NT2/D1 (cell line): ENCODE results near the gene ST8SIA3.

ENCODE experiments used
- DNase-seq: peaks from one replicate; pipeline ENCODE4 v3.0.0-alpha.2; 2011; ENCODE audit warnings: low read depth, low spot score
- H3K27me3 ChIP-seq: 2 replicates; pipeline ENCODE4 v1.6.0; 2011; ENCODE audit warnings: mild to moderate bottlenecking; ENCODE audit not compliant: insufficient read length, insufficient read depth
- H3K36me3 ChIP-seq: 2 replicates; pipeline ENCODE4 v1.6.1; 2011; ENCODE audit warnings: mild to moderate bottlenecking, low read length, mixed read lengths; ENCODE audit not compliant: insufficient read depth, insufficient read length
- H3K4me1 ChIP-seq: 2 replicates; pipeline ENCODE4 v1.5.1; 2011; ENCODE audit not compliant: insufficient read depth, insufficient read length
- H3K4me3 ChIP-seq: 2 replicates; pipeline ENCODE4 v1.5.1; 2011; ENCODE audit warnings: low read depth; ENCODE audit not compliant: insufficient read length
- H3K9ac ChIP-seq: 2 replicates; pipeline ENCODE4 v1.6.0; 2011; ENCODE audit warnings: low read depth; ENCODE audit not compliant: insufficient read length
- H3K9me3 ChIP-seq: 2 replicates; pipeline ENCODE4 v1.5.1; 2011; ENCODE audit warnings: mild to moderate bottlenecking, low read length; ENCODE audit not compliant: insufficient read depth
- SUZ12 ChIP-seq: IDR thresholded peaks from 2 replicates; pipeline ENCODE4 v1.6.1; 2011; ENCODE audit not compliant: insufficient read length, insufficient read depth; ENCODE audit errors: extremely low read depth
- YY1 ChIP-seq: IDR thresholded peaks from 2 replicates; pipeline ENCODE4 v1.6.1; 2011; ENCODE audit not compliant: insufficient read length, insufficient read depth
- ZNF274 ChIP-seq: IDR thresholded peaks from 2 replicates; pipeline ENCODE4 v1.6.1; 2011; ENCODE audit warnings: mild to moderate bottlenecking, low read depth, low read length

Gene ST8SIA3

GRCh38 chr18:57352271-57352701 lies at the start of gene ST8SIA3:
TSS of gene ST8SIA3 (plus strand) at chr18:57352557. CDS start at chr18:57352847, 290 bp downstream.
- Histone ChIP-seq H3K27me3 (peaks cover 35% of the 10 kb centered on the region), H3K4me3 (peak within 1 kb of the TSS; percentile 49), H3K36me3 (no peaks in the 10 kb centered on the region), H3K9me3 (no peaks in the 10 kb centered on the region), H3K9ac (no peak within 1 kb of the TSS), H3K4me1 (no peaks in the 10 kb centered on the region)
- no peak for TF ChIP-seq ZNF274
- TF ChIP-seq SUZ12: no peak
- TF ChIP-seq YY1: no peak
- no peak for DNase-seq

DNA sequence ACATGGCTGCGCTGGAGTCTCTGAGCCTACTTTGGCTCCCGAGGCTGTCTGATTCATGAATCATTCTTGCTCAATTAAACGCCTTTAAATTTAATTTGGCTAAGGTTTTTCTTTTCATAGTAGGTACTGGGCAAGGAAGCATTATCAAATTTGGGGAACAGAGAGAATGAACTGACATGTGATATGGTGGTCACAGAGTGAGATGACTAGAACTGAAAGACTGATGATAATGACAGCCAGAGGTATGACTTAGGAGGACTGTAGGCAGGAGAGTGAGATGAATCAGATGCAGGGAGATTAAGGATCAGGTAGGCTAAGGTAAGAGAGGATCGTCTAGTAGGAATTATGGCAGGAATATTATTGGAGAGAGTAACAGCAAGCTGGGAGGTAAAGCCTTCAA lies 40.9 kb upstream of the ST8SIA3 start:
- no peak overlapping the region for H3K9ac ChIP-seq
- DNase-seq: no peak
- H3K4me3 ChIP-seq: no peak overlapping the region
- no peaks in the 10 kb centered on the region for H3K36me3 ChIP-seq
- H3K9me3 ChIP-seq: no peaks in the 10 kb centered on the region
- TF ChIP-seq SUZ12: no peak
- TF ChIP-seq YY1: no peak
- TF ChIP-seq ZNF274: no peak
- no peaks in the 10 kb centered on the region for H3K4me1 ChIP-seq
- no peaks in the 10 kb centered on the region for H3K27me3 ChIP-seq

- TF ChIP-seq YY1 (no peak), SUZ12 (no peak), ZNF274 (no peak)
- H3K4me3 ChIP-seq: no peak overlapping the region
- H3K36me3 ChIP-seq: no peaks in the 10 kb centered on the region
- H3K27me3 ChIP-seq: no peaks in the 10 kb centered on the region
- H3K9me3 ChIP-seq: no peaks in the 10 kb centered on the region
- no peaks in the 10 kb centered on the region for H3K4me1 ChIP-seq
- no peak for DNase-seq
- no peak overlapping the region for H3K9ac ChIP-seq
These were observed 39.8 kb upstream of the ST8SIA3 start for GRCh38 chr18:57312346-57313144.

DNA sequence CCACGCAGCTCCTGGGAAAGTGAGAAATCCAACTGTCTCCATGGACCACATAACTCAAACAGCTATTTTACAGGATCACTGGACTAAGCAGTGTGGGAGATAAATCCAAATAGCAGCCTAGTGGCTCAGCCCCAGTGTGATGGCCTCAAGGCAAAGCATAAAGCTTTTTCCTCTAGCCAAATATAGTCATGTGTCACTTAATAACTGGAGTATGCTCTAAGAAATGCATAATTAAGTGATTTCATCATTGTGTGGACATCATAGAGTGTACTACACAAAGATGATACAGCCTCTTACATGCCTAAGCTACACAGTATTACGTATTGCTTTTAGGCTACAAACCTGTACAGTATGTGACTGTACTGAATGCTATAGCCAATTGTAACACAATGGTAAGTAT lies 31.8 kb upstream of the ST8SIA3 start:
- Histone ChIP-seq H3K27me3 (no peaks in the 10 kb centered on the region), H3K9me3 (no peaks in the 10 kb centered on the region), H3K9ac (no peak overlapping the region), H3K36me3 (no peaks in the 10 kb centered on the region), H3K4me3 (no peak overlapping the region), H3K4me1 (no peaks in the 10 kb centered on the region)
- TF ChIP-seq SUZ12 (no peak), ZNF274 (no peak), YY1 (no peak)
- no peak for DNase-seq

- Histone ChIP-seq H3K4me1 (no peaks in the 10 kb centered on the region), H3K36me3 (no peaks in the 10 kb centered on the region), H3K4me3 (no peak overlapping the region), H3K27me3 (no peaks in the 10 kb centered on the region), H3K9ac (no peak overlapping the region), H3K9me3 (no peaks in the 10 kb centered on the region)
- TF ChIP-seq SUZ12: no peak
- no peak for TF ChIP-seq YY1
- no peak for TF ChIP-seq ZNF274
- no peak for DNase-seq
These were observed 26.7 kb upstream of the ST8SIA3 start for GRCh38 chr18:57325491-57326166.

DNA sequence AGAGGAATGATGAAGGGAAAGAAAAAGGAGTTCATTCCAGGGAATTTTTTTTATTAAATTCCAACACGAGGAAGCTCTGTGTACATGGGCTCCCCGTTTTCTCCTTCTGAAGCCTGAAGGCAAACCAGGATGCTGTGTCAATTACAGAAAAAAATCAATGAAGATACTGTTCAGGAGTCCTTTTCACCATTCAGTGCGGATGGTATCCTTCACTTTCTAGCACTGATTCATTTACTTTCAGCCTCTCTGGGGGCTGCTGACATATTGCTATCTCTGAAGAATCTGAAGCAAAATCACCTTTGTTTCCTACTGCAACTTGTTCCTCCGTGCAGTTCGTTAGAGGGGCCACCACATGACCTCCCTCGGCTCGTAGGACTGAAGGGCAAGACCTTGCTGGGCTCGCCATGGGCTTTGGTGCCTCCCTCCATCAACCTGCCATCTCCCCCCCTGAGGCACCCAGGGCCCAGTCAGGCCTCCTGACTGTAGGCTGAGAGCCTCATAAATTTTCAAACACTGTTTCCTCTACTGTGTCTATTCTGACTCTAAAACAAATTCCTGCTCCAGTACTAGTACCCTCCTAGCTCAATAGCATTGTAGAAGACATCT lies 25.5 kb upstream of the ST8SIA3 start:
- H3K9ac ChIP-seq: no peak overlapping the region
- H3K9me3 ChIP-seq: no peaks in the 10 kb centered on the region
- TF ChIP-seq YY1 (no peak), ZNF274 (no peak), SUZ12 (no peak)
- H3K4me3 ChIP-seq: no peak overlapping the region
- H3K27me3 ChIP-seq: no peaks in the 10 kb centered on the region
- no peak for DNase-seq
- H3K36me3 ChIP-seq: no peaks in the 10 kb centered on the region
- H3K4me1 ChIP-seq: no peaks in the 10 kb centered on the region

GRCh38 chr18:57328665-57329064 lies 23.7 kb upstream of the ST8SIA3 start:
- Histone ChIP-seq H3K9ac (no peak overlapping the region), H3K27me3 (no peaks in the 10 kb centered on the region), H3K4me1 (no peaks in the 10 kb centered on the region), H3K9me3 (no peaks in the 10 kb centered on the region), H3K4me3 (no peak overlapping the region), H3K36me3 (no peaks in the 10 kb centered on the region)
- DNase-seq: no peak
- TF ChIP-seq SUZ12: no peak
- no peak for TF ChIP-seq ZNF274
- no peak for TF ChIP-seq YY1
